Prostate gland (tissue), 2 donors: ENCODE results near the gene SPTSSB. TPM values are rescaled to one million over a fixed set of nuclear protein-coding genes. Genes with fewer than 3 reads are reported as not detected.

Source experiments
- DNase-seq: peaks from one replicate; pipeline ENCODE4 v3.0.0-alpha.2; 2019; ENCODE audit warnings: low spot score
- H3K27ac ChIP-seq, 2 donors: fragments of 200-600 bp; sonication (generic); 2 replicates each; pipeline ENCODE4 v1.5.1; 2017 to 2019
- H3K27me3 ChIP-seq: fragments of 200-600 bp; sonication (generic); replicated peaks from 2 replicates; pipeline ENCODE4 v1.5.1; 2019; ENCODE audit not compliant: insufficient read depth
- H3K36me3 ChIP-seq, 2 donors: fragments of 200-600 bp; sonication (generic); 1 replicate in 1 of 2; 2 replicates in 1 of 2; pipeline versions ENCODE4 v1.5.1 to v1.8.1; 2017 to 2019
- H3K4me1 ChIP-seq: fragments of 200-600 bp; sonication (generic); replicated peaks from 2 replicates; pipeline ENCODE4 v1.5.1; 2019
- H3K4me3 ChIP-seq, 2 donors: fragments of 200-600 bp; sonication (generic); 2 replicates each; pipeline ENCODE4 v1.5.1; 2017 to 2019
- H3K9me3 ChIP-seq: fragments of 200-600 bp; sonication (generic); 2 replicates; pipeline ENCODE4 v1.5.1; 2017
- POLR2A ChIP-seq: fragments of 450-650 bp; IDR thresholded peaks from one replicate; pipeline ENCODE4 v1.6.1; 2016; ENCODE audit warnings: antibody characterized with exemption, mild to moderate bottlenecking
- POLR2AphosphoS5 ChIP-seq: sonication (generic); formaldehyde crosslinking; IDR thresholded peaks from one replicate; pipeline ENCODE4 v1.6.1; 2017; ENCODE audit warnings: antibody characterized with exemption
- WGBS: methylation state at CpG from one replicate; pipeline ENCODE4 v1.1.5; 2018; 5-methylcytosine and 5-hydroxymethylcytosine counted together
- intact Hi-C: fragments of 100-400 bp; cut with DNase I; formaldehyde crosslinking; loops from one replicate; pipeline ENCODE4 v1.14.2; 2022
- total RNA-seq, 2 donors: library from RNA; depleted of rRNA; stranded (reverse); fragments of >200 nt; gene quantifications; one replicate each; pipeline ENCODE4 v1.1.0, GENCODE V29; 2016
- TF ChIP-seq, protein P1 (sequence below), 4 experiments: fragments of 200-600 bp in 2 of 4; fragments of 450-650 bp in 2 of 4; sonication (generic) in 2 of 4; IDR thresholded peaks; 1 replicate in 3 of 4; 2 replicates in 1 of 4; pipeline ENCODE4 v1.5.1; 2016 to 2019; ENCODE audit warnings: antibody characterized with exemption in 4 of 4, mild to moderate bottlenecking in 2 of 4, moderate library complexity in 2 of 4

The SPTSSB gene
- total RNA-seq, 2 donors from 2014 or later: 6.2 to 94.5 TPM

- Histone ChIP-seq H3K27me3 (no peaks in the 10 kb centered on the region), H3K36me3 (no peaks in the 10 kb centered on the region), H3K9me3 (no peaks in the 10 kb centered on the region), H3K4me3 (peak overlapping the region; percentile 38 to 50), H3K4me1 (no peaks in the 10 kb centered on the region), H3K27ac (peak overlapping the region; percentile 68 to 77)
- TF ChIP-seq, protein P1, sequence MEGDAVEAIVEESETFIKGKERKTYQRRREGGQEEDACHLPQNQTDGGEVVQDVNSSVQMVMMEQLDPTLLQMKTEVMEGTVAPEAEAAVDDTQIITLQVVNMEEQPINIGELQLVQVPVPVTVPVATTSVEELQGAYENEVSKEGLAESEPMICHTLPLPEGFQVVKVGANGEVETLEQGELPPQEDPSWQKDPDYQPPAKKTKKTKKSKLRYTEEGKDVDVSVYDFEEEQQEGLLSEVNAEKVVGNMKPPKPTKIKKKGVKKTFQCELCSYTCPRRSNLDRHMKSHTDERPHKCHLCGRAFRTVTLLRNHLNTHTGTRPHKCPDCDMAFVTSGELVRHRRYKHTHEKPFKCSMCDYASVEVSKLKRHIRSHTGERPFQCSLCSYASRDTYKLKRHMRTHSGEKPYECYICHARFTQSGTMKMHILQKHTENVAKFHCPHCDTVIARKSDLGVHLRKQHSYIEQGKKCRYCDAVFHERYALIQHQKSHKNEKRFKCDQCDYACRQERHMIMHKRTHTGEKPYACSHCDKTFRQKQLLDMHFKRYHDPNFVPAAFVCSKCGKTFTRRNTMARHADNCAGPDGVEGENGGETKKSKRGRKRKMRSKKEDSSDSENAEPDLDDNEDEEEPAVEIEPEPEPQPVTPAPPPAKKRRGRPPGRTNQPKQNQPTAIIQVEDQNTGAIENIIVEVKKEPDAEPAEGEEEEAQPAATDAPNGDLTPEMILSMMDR (IDR thresholded peaks at IDR 0.05): peak in 1 of 4 experiments; percentile 4
- TF ChIP-seq POLR2A (peak; percentile 35), POLR2AphosphoS5 (peak; percentile 31)
- DNase-seq: peak; percentile 44
- 3% methylated on average over 45 of the region's 55 CpGs for WGBS
- intact Hi-C loops: no loop called here
Measured at GRCh38 chr3:161372321-161373260, 1.3 kb upstream of the SPTSSB start.

GRCh38 chr3:161369531-161369930 is 1.8 kb downstream of the SPTSSB start:
- intact Hi-C loops: no loop called here
- Histone ChIP-seq H3K27ac (no peak overlapping the region), H3K9me3 (no peaks in the 10 kb centered on the region), H3K36me3 (no peaks in the 10 kb centered on the region), H3K4me1 (no peaks in the 10 kb centered on the region), H3K27me3 (no peaks in the 10 kb centered on the region), H3K4me3 (no peak overlapping the region)
- 89% methylated on average over 3 of the region's 3 CpGs for WGBS
- DNase-seq: no peak
- no peak for TF ChIP-seq POLR2AphosphoS5
- TF ChIP-seq POLR2A: no peak

DNA sequence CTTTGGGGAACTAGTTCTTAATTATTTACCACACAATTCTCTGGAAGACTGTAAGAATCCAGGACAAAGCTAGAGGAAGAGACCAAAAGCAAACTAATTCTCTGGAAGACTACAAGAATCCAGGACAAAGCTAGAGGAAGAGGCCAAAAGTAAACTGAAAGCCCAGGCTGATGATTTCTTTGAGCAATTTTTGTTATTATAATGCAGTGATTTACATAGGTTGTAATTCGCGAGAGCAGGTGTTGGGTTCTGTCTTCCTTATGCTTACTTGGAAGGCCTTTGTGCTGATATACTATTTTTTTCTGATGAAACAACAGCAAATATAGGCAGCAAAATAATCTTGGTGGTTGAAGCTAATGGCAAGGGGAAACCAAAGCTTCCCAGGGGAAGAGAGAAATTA is 5.2 kb downstream of the SPTSSB start:
- intact Hi-C loops: no loop called here
- TF ChIP-seq POLR2AphosphoS5 (no peak), POLR2A (no peak)
- TF ChIP-seq, protein P1 (IDR thresholded peaks at IDR 0.05): no peak

DNA sequence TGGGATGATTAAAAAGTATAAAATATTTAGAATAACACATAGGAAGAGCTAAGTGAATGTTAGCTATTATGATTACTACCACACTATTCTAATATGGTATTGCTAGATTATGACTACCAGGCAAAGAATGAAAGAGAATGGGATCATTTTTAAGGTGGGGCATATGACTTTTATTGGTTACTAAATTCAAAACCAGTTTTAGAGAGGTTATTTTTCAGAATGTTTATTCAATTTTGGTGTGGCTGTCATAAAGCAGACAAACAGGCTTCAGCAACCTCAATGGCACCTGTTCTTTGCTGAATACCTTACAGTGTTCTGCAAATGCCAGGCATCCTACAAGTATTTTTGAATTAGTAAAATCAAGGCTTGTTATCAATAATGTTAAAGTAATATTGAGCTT is 12.8 kb downstream of the SPTSSB start:
- H3K4me1 ChIP-seq: no peaks in the 10 kb centered on the region
- DNase-seq: no peak
- H3K27ac ChIP-seq: no peak overlapping the region
- H3K4me3 ChIP-seq: no peak overlapping the region
- no peaks in the 10 kb centered on the region for H3K36me3 ChIP-seq
- TF ChIP-seq, protein P1 (IDR thresholded peaks at IDR 0.05): no peak
- TF ChIP-seq POLR2AphosphoS5: no peak
- no peak for TF ChIP-seq POLR2A
- intact Hi-C loops: no loop called here
- no peaks in the 10 kb centered on the region for H3K27me3 ChIP-seq
- H3K9me3 ChIP-seq: no peaks in the 10 kb centered on the region

More for the DNA sequence above, 5.2 kb downstream of the SPTSSB start:
- 90% methylated on average over 2 of the region's 2 CpGs for WGBS
- Histone ChIP-seq H3K27me3 (no peaks in the 10 kb centered on the region), H3K4me3 (no peak overlapping the region), H3K9me3 (no peaks in the 10 kb centered on the region), H3K36me3 (no peaks in the 10 kb centered on the region), H3K27ac (no peak overlapping the region), H3K4me1 (no peaks in the 10 kb centered on the region)
- no peak for DNase-seq

DNA sequence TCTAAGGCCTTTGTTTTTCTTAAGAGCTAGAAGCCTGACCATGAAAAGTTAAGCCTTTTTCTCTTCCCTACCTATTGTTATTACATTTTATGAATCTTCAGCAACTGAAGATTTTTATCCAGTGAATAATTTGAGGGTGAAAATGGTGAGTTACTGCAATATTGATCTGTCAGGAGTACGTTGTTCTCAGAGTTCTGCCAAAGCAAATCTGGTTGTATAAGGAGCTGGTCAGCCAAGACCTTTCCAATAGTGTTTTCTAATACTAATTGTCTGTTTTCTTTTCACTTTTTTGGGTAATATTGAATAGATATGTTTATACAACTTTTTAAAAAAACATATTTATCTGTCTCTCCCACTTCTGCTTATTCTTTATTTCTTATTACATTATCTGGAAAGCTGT is 15.0 kb downstream of the SPTSSB start:
- Histone ChIP-seq H3K36me3 (no peaks in the 10 kb centered on the region), H3K4me3 (no peak overlapping the region), H3K9me3 (no peaks in the 10 kb centered on the region), H3K4me1 (no peaks in the 10 kb centered on the region), H3K27me3 (no peaks in the 10 kb centered on the region), H3K27ac (no peak overlapping the region)
- DNase-seq: no peak
- intact Hi-C loops: no loop called here
- TF ChIP-seq, protein P1 (IDR thresholded peaks at IDR 0.05): no peak
- no peak for TF ChIP-seq POLR2AphosphoS5
- TF ChIP-seq POLR2A: no peak
- 76% methylated on average over 1 of the region's 1 CpG for WGBS
